HEK293T (cell line): ENCODE measurements around the gene BBX.

Source experiments
- ELF4 ChIP-seq: fragments of 450-650 bp; IDR thresholded peaks from 2 replicates; pipeline ENCODE4 v1.6.1; 2017; ENCODE audit warnings: antibody characterized with exemption
- FOXA1 ChIP-seq: fragments of 450-650 bp; IDR thresholded peaks from 2 replicates; pipeline ENCODE4 v1.6.1; 2016; ENCODE audit warnings: mild to moderate bottlenecking
- NFRKB ChIP-seq: fragments of 450-650 bp; IDR thresholded peaks from 2 replicates; pipeline ENCODE4 v1.6.1; 2016; ENCODE audit warnings: mild to moderate bottlenecking, moderate library complexity
- SP1 ChIP-seq: fragments of 450-650 bp; IDR thresholded peaks from 2 replicates; pipeline ENCODE4 v1.6.1; 2017
- SUZ12 ChIP-seq: fragments of 450-650 bp; IDR thresholded peaks from 2 replicates; pipeline ENCODE4 v1.6.1; 2016; ENCODE audit warnings: mild to moderate bottlenecking

- TF ChIP-seq ELF4 (no peak), FOXA1 (no peak), NFRKB (no peak), SUZ12 (no peak), SP1 (no peak)
These were observed 3.0 kb downstream of the BBX start for GRCh38 chr3:107525644-107526305.
